ENCODE measurements around the gene ETS1. TPM values are rescaled to one million over a fixed set of nuclear protein-coding genes. Genes with fewer than 3 reads are reported as not detected.

The ETS1 gene
- total and polyA plus RNA-seq, 2 experiments from 2014 or later, result 25.6 to 52.6 TPM

GRCh38 chr11:128546916-128547315, 40.4 kb downstream of the ETS1 start (continued):
- no peak for TF ChIP-seq ZNF462 (CRISPR knock-in tag; IDR thresholded peaks at IDR 0.05)
- no peak for TF ChIP-seq NANOG (IDR thresholded peaks at IDR 0.05; ENCODE audit: borderline replicate concordance)
- no peak for TF ChIP-seq ZNF114 (CRISPR knock-in tag; IDR thresholded peaks at IDR 0.05)
- no peak for TF ChIP-seq STAT1 (IDR thresholded peaks at IDR 0.05; ENCODE audit: unreplicated experiment)
- TF ChIP-seq EZH2 (IDR thresholded peaks at IDR 0.05; ENCODE audit: low read depth, unreplicated experiment), result no peak
- no peak for TF ChIP-seq ZNF331 (CRISPR knock-in tag; IDR thresholded peaks at IDR 0.05; ENCODE audit: low read depth)
- TF ChIP-seq POLR2AphosphoS5 (IDR thresholded peaks at IDR 0.05; ENCODE audit: low read depth), result no peak

DNA sequence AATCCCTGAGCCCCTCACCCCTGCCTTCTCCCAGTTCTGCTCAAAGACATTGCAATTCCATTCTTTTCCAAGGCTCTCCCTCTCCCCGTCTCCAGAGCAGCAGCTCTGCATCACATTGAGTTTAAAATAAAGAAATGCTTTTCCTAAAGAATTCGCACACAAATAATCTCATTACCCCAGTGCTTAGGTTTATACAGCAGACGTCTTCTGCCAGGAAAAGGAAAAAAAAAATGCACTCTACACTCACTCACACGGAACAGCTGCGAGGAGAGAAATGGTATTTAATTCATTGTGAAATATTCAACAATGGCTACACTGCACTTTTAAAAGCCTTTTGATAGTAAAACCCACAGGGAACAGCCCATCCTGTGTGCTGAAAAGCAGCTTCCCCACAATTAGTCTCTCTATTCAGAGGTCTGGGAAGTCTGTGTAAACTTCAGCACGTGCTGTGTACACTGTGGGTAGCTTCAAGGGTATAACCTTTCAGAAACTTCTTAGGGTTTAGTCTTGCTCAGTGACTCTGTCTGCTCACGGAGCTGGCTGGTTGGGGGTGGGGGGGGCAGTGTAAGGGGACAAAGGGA, 42.8 kb downstream of the ETS1 start:
- H4K20me1 ChIP-seq (replicated peaks; ENCODE audit: insufficient read depth), result peaks cover 55% of the 10 kb centered on the region
- H3K4me1 ChIP-seq (ENCODE audit: insufficient read depth), result peaks cover 21% of the 10 kb centered on the region
- peaks cover 42% of the 10 kb centered on the region for H3K27me3 ChIP-seq (ENCODE audit: insufficient read depth)
- Mint-ChIP-seq H3K4me3 (no peak overlapping the region; the same call in 2 of the 3 replicates), H3K27me3 (ENCODE audit: insufficient read depth, low read depth, poor library complexity) (peaks cover 45% of the 10 kb centered on the region), H3K27ac (no peak overlapping the region), H3K4me1 (peaks cover 20% of the 10 kb centered on the region), H3K36me3 (ENCODE audit: low read depth) (0 out of 3 replicates have a peak, but pooled peaks cover 3% of the 10 kb centered on the region), H3K9me3 (no peaks in the 10 kb centered on the region)
- peak overlapping the region; percentile 22; the same call in 1 of the 2 replicates for H3K4me2 ChIP-seq
- peak; percentile 18 for ATAC-seq
- no peaks in the 10 kb centered on the region for H3K9me2 ChIP-seq (ENCODE audit: insufficient read depth)
- no peaks in the 10 kb centered on the region for H3F3A ChIP-seq (replicated peaks; ENCODE audit: low read depth)
- H3K36me3 ChIP-seq (ENCODE audit: insufficient read depth), result peaks cover 9% of the 10 kb centered on the region; the same call in 1 of the 2 replicates
- peaks cover 9% of the 10 kb centered on the region; the same call in 1 of the 2 replicates for H3K79me2 ChIP-seq (replicated peaks; ENCODE audit: insufficient read depth)
- DNase-seq (ENCODE audit: low spot score), result no peak
- no peak overlapping the region for H3K27ac ChIP-seq (ENCODE audit: low read depth)
- H2AFZ ChIP-seq, result no peak overlapping the region
- H3K4me3 ChIP-seq, result no peak overlapping the region
- TF ChIP-seq ZNF462 (CRISPR knock-in tag; IDR thresholded peaks at IDR 0.05) (no peak), CREB1 (CRISPR knock-in tag; IDR thresholded peaks at IDR 0.05; ENCODE audit: low read depth) (no peak), EZH2 (IDR thresholded peaks at IDR 0.05; ENCODE audit: low read depth, unreplicated experiment) (no peak), STAT1 (IDR thresholded peaks at IDR 0.05; ENCODE audit: unreplicated experiment) (no peak)
